Epithelial cell of prostate (primary cell): ENCODE results near the gene BCAS4.

Experiments used
- DNase-seq: peaks from one replicate; pipeline ENCODE4 v3.0.0-alpha.2; 2011; ENCODE audit warnings: low read depth, low spot score
- H3K27ac ChIP-seq: fragments of 450-650 bp; 2 replicates; pipeline ENCODE4 v1.5.1; 2017; ENCODE audit warnings: mild to moderate bottlenecking

The BCAS4 gene

GRCh38 chr20:50820515-50821256 lies 25.8 kb downstream of the BCAS4 start:
- no peak overlapping the region for H3K27ac ChIP-seq
- no peak for DNase-seq

- DNase-seq = no peak
- H3K27ac ChIP-seq = no peak overlapping the region
These were observed 26.5 kb downstream of the BCAS4 start for GRCh38 chr20:50821257-50821921.

GRCh38 chr20:50821994-50822393 lies 27.1 kb downstream of the BCAS4 start:
- H3K27ac ChIP-seq = no peak overlapping the region
- no peak for DNase-seq

GRCh38 chr20:50823319-50823718 lies 28.5 kb downstream of the BCAS4 start:
- H3K27ac ChIP-seq = no peak overlapping the region
- DNase-seq = no peak

DNA sequence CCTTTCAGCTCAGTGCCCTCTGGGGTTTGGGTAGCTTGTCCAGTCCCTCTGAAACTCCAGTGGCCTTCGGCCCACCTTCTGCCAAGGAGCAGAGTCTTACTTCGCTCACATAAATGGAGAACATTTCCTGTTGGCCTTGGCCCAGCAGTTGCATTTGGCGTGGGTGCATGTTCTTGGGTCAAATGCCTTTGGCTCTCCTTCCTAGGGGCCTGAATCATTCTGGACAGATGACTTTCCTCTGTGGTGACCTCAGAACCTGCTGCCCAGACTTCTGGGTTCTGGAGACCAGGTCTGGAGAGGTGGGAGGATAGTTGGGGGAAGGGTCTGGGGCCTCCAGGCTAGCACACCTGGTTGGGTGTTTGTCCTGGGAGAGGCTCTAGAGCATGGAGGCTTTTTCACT lies 29.3 kb downstream of the BCAS4 start:
- no peak for DNase-seq
- H3K27ac ChIP-seq = peak overlapping the region; percentile 38

DNA sequence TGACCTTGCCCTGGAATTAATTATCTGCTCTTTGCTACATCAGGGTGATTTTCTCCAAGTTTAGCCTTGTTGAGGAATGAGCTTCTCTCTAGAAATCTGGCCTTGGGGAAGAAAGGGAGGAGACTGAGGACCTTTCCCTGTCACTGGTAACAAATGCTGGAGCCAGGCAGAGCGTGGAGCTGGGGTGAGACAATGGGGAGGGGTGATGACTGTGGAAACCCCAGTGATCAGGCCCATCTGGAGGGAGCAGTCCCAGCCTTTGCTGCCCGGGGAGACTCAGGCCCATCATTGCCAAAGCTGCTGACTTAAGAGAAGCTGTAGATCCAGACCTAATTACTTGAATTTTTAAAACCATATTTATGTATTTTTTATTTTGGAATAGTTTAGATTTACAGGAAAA lies 31.3 kb downstream of the BCAS4 start:
- no peak overlapping the region for H3K27ac ChIP-seq
- no peak for DNase-seq

DNA sequence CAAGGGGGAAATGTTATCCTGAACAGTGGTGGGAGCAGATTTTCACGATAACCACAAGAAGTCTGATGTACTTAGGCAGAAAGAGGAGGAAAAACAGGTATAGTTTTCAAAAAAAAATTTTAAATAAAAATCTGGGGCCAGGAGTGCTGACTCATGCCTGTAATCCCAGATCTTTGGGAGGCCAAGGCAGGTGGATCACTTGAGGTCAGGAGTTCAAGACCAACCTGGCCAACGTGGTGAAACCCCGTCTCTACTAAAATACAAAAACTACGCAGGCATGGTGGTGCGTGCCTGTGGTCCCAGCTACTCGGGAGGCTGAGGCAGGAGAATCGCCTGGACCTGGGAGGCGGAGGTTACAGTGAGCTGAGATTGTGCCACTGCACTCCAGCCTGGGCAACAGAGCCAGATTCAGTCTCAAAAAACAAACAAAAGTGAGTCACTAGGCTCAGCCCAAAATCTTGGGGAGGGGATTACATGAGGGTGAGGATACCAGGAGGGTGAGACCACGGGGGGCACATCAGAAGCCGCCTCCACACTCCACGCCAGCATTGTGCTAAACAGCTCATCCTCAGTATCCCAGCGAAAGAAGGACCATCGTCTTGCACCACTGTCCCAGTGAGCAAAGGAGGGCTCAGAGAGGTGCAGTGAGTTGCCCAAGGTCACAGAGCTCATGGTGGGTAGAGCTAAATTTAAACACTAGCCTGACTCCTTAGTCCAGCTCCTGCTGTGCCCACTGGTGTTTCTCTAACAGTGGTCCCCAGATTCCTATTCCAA lies 33.7 kb downstream of the BCAS4 start:
- no peak for DNase-seq
- H3K27ac ChIP-seq = no peak overlapping the region

DNA sequence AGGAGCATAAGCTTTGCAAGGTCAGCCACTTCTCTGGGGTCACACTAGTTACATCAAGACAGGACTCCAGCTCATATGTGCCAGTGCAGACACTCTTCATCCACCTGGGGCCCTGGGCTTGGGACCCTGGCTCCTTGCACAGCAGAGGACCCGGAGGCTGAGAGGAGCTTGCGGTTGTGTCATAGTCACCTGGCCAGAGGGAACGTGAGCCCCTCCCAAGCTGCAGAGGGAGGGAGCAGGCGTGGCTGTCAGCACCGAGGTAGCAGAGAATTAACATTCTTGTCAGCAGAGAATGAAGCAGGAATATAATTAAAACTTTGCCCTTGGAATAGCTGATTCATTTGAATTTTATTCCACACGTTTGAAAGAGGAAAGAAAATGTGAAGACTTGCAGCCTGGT lies 36.8 kb downstream of the BCAS4 start:
- H3K27ac ChIP-seq = no peak overlapping the region
- DNase-seq = no peak

DNA sequence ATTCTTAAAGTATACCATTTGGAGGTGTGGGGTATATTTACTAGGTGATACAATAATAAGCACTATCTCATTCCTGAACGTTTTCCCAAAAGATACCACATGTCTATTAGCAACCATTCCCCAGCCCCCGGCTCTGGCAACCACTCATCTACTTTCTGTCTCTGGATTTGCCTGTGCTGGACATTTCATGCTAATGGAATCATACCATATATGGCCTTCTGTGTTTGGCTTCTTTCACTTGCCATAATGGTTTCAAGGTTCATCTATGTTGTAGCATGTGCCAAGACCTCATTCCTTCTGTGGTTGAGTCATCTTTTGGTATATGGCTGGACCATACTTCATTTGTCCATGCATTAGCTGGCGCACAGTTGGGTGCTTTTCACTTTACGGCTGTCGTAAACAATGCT lies 39.7 kb downstream of the BCAS4 start:
- no peak overlapping the region for H3K27ac ChIP-seq
- DNase-seq = no peak

DNA sequence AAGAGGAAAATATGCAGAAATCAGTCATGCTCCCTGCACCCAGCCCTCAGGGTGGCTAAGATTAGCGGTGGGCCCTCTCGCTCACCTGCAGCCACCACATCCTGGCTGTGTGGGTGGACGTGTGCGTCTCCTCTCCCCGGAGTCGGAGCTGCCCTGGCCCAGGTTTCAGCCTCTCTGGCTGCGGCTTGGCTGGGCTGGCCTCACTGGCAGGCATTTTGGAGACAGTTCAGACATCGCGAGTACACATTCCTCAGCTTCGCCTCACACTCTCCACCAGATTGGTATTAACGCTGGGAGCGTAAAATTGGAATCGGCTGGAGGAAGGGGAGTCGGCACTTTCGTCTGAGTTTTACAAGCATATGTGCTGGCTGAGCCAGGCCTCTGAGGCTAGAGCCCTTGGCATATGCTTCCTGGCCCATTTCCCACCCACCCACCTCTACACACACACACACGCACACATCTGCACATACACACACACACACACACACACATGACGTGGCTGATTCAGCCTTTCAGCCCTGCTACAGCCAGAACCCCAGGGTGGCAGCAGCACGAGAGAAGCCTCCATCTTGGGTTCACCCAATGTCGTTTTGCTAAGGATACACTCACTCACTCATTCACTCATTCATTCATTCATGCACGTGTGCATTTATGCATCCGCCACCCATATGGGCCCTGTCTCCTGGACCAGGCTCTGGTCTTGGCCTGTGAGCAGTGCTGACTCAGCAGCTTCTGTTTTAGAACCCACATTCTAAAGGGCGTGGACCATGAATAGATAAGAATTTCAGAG lies 42.9 kb downstream of the BCAS4 start:
- H3K27ac ChIP-seq = peak overlapping the region; percentile 71
- peak; percentile 86 for DNase-seq

DNA sequence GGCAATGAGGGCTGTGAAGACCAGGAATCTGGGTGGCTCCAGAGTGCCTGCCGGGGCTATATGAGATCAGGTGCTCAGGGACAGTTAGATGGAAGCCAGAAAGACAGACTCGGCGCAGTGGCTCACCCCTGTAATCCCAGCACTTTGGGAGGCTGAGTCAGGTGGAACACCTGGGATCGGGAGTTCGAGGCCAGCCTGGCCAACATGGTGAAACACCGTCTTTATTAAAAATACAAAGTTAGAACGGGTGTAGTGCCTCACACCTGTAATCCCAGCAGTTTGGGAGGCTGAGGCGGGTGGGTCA lies 43.4 kb downstream of the BCAS4 start:
- H3K27ac ChIP-seq = peak overlapping the region; percentile 71
- DNase-seq = no peak

DNA sequence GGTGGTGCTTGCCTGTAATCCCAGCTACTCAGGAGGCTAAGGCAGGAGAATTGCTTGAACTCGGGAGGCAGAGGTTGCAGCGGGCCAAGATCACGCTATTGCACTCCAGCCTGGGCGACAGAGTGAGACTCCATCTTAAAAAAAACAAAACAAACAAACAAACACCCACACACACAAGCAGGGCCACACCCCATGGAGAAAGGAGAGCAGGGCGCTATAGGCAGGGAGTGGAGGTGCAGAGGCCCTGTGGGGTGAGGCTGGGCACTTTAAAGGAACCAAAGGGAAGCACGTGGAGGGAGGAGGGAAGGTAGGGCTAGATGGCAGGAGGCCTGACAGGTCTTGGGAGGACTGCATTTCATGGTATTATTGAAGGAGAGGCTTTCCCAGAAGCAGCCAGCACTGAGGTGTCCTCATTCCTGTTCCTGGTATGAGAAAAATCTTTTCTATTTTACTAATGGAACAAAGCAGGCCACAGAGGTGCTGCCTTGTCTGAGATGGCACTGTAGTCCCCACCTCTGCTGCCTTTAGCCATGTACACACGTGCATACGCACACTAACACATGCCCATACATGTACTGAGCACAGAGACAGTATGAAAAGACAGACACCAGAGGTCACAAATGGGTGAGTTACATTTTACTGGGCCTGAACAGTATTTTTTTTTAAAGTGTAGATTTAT lies 44.0 kb downstream of the BCAS4 start:
- DNase-seq = no peak
- peak overlapping the region; percentile 71 for H3K27ac ChIP-seq

DNA sequence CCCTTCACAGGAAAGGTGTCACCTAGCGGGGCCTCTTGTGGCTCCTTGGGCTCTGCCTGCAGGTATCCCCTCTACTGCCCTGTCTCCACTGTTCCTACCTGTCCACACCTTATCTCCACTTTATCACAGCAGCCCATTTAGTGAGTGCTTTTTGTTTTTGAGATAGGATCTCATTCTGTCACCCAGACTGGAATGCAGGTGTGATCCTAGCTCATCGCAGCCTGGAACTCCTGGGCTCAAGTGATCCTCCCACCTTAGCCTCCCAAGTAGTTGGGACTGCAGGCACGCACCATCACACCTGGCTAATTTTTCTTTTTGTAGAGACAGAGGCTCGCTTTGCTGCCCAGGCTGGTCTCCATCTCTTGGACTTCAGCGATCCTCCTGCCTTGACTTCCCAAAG lies 48.0 kb downstream of the BCAS4 start:
- DNase-seq = no peak
- peak overlapping the region; percentile 82 for H3K27ac ChIP-seq

- peak; percentile 68 for DNase-seq
- peak overlapping the region; percentile 82 for H3K27ac ChIP-seq
These were observed 48.7 kb downstream of the BCAS4 start for GRCh38 chr20:50843331-50844276.

- peak overlapping the region; percentile 82 for H3K27ac ChIP-seq
These were observed 49.7 kb downstream of the BCAS4 start for GRCh38 chr20:50844430-50845100.

DNA sequence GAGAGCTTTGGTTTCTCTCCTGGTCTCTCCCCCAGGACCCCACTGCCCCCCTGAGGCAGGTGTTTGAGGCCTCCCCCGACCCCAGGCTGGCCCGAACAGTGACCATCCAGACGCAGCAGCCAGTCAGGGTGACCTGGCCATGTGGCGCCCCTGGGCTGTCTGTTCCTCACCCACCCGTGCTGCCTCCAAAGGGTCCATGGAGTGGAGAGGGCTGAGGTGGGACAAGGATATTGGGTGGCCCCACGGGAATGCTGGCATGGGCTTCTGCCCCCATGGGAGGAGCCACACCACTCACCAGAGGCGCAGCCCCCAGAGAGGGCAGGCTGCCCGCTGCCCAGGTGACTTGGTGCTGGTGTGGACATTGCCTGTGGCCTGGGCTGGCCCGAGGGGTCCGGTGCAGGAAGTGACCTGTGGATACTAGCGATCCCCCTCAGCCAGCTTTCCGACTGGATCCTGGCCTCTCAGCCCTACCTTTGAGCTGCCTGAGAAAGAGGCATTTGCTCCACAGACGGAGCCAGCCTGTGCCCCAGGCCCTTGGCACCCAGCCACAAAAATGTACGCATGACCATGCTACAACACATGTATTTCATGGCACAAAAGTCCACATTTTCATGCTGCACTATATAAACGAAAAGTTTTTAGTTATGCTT lies 50.8 kb downstream of the BCAS4 start:
- DNase-seq = no peak
- H3K27ac ChIP-seq = peak overlapping the region; percentile 82

More at GRCh38 chr20:50844430-50845100, 49.7 kb downstream of the BCAS4 start:
- DNase-seq = peak; percentile 98

- peak overlapping the region; percentile 26 for H3K27ac ChIP-seq
- DNase-seq = no peak
These were observed 53.5 kb downstream of the BCAS4 start for GRCh38 chr20:50848341-50848808.
